ENCODE data around the gene ZNF723. TPM values are rescaled to one million over a fixed set of nuclear protein-coding genes. Genes with fewer than 3 reads are reported as not detected.

The ZNF723 gene
- polyA plus RNA-seq, 1 donor from 2014 or later = not detected

- H3K36me3 ChIP-seq (ENCODE audit: insufficient read depth, low read length) = no peaks in the 10 kb centered on the region
- no peaks in the 10 kb centered on the region for H3K9me2 ChIP-seq (ENCODE audit: insufficient read depth, low read length)
- H3K9me3 ChIP-seq (ENCODE audit: low read length) = peaks cover 3% of the 10 kb centered on the region
- H3K27me3 ChIP-seq (ENCODE audit: insufficient read depth, low read depth, low read length) = no peaks in the 10 kb centered on the region
- no peak overlapping the region for H3K27ac ChIP-seq (ENCODE audit: low read length)
- TF ChIP-seq EP300 (conservative IDR thresholded peaks at IDR 0.05; ENCODE audit: poor library complexity, severe bottlenecking) = no peak
- TF ChIP-seq SMC3 (conservative IDR thresholded peaks at IDR 0.05; ENCODE audit: poor library complexity) = no peak
- no peak for TF ChIP-seq TAF1 (IDR thresholded peaks at IDR 0.05; ENCODE audit: low read depth)
- TF ChIP-seq EZH2 (IDR thresholded peaks at IDR 0.05; ENCODE audit: borderline replicate concordance, insufficient read depth, low read length, poor library complexity, severe bottlenecking) = no peak
- TF ChIP-seq CTCF (IDR thresholded peaks at IDR 0.05; ENCODE audit: poor library complexity, severe bottlenecking) = no peak
- no peak for TF ChIP-seq POLR2AphosphoS5 (IDR thresholded peaks at IDR 0.05)
- no peak for TF ChIP-seq MXI1 (conservative IDR thresholded peaks at IDR 0.05; ENCODE audit: poor library complexity, severe bottlenecking)
- no peak overlapping the region for H3K4me3 ChIP-seq (ENCODE audit: low read length)
- no peaks in the 10 kb centered on the region for H3F3A ChIP-seq (ENCODE audit: insufficient read depth, low read length, poor library complexity, severe bottlenecking)
- no peak overlapping the region for H3K4me2 ChIP-seq (ENCODE audit: low read length)
- H4K20me1 ChIP-seq (ENCODE audit: insufficient read depth) = no peaks in the 10 kb centered on the region
- H2AFZ ChIP-seq (ENCODE audit: low read depth, low read length) = no peak overlapping the region
- H3K79me2 ChIP-seq (replicated peaks; ENCODE audit: insufficient read depth, low read length) = no peaks in the 10 kb centered on the region
- no peak overlapping the region for H3K9ac ChIP-seq (ENCODE audit: low read length)
Measured at GRCh38 chr19:22797040-22797439, 35.1 kb upstream of the ZNF723 start.

GRCh38 chr19:22806418-22806817 is 25.7 kb upstream of the ZNF723 start:
- no peaks in the 10 kb centered on the region for H3K36me3 ChIP-seq (ENCODE audit: insufficient read depth, low read length)
- peaks cover 10% of the 10 kb centered on the region for H3K9me3 ChIP-seq (ENCODE audit: low read length)
- no peaks in the 10 kb centered on the region for H3K79me2 ChIP-seq (replicated peaks; ENCODE audit: insufficient read depth, low read length)
- H2AFZ ChIP-seq (ENCODE audit: low read depth, low read length) = no peak overlapping the region
- TF ChIP-seq EP300 (conservative IDR thresholded peaks at IDR 0.05; ENCODE audit: poor library complexity, severe bottlenecking) = no peak
- no peak for TF ChIP-seq POLR2AphosphoS5 (IDR thresholded peaks at IDR 0.05)
- no peak for TF ChIP-seq SMC3 (conservative IDR thresholded peaks at IDR 0.05; ENCODE audit: poor library complexity)
- no peak for TF ChIP-seq MXI1 (conservative IDR thresholded peaks at IDR 0.05; ENCODE audit: poor library complexity, severe bottlenecking)
- no peak for TF ChIP-seq REST (IDR thresholded peaks at IDR 0.05; ENCODE audit: borderline replicate concordance)
- no peak for TF ChIP-seq CTCF (IDR thresholded peaks at IDR 0.05; ENCODE audit: poor library complexity, severe bottlenecking)
- TF ChIP-seq TAF1 (IDR thresholded peaks at IDR 0.05; ENCODE audit: low read depth) = no peak
- no peak for TF ChIP-seq RAD21 (conservative IDR thresholded peaks at IDR 0.05)
- no peak for TF ChIP-seq EZH2 (IDR thresholded peaks at IDR 0.05; ENCODE audit: borderline replicate concordance, insufficient read depth, low read length, poor library complexity, severe bottlenecking)
- no peaks in the 10 kb centered on the region for H3F3A ChIP-seq (ENCODE audit: insufficient read depth, low read length, poor library complexity, severe bottlenecking)
- H3K9ac ChIP-seq (ENCODE audit: low read length) = no peak overlapping the region
- no peaks in the 10 kb centered on the region for H3K9me2 ChIP-seq (ENCODE audit: insufficient read depth, low read length)
- H4K20me1 ChIP-seq (ENCODE audit: insufficient read depth) = no peaks in the 10 kb centered on the region
- no peak overlapping the region for H3K27ac ChIP-seq (ENCODE audit: low read length)
- H3K27me3 ChIP-seq (ENCODE audit: insufficient read depth, low read depth, low read length) = no peaks in the 10 kb centered on the region
- H3K4me2 ChIP-seq (ENCODE audit: low read length) = no peak overlapping the region
- no peak overlapping the region for H3K4me3 ChIP-seq (ENCODE audit: low read length)
